ENCODE measurements around the gene TMBIM1.

Gene TMBIM1

DNA sequence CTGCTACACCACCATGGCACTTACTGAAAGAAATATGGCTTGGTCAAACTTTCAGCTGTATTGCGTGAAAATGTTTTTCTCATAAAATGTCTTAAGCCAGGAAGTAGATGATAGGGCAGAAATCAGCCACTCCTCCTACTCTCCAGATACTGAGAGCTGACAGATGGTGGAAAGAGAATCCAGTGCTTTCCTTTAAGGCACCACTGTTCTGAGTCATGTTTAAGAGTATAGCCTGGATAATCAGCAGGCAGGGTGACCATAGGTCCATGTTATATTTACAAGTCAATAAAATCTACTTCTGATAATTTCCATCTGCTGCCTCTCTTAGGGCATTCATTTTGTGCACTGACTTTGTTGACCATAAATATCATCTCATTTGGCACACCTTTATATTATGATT, 53.4 kb downstream of the TMBIM1 start:
- Histone ChIP-seq H3K27ac (ENCODE audit: low read depth, low read length) (no peak overlapping the region), H3K9me2 (replicated peaks; ENCODE audit: control insufficient read depth, low read length) (no peaks in the 10 kb centered on the region), H3K4me3 (ENCODE audit: low read length) (no peak overlapping the region), H4K20me1 (ENCODE audit: control insufficient read depth, insufficient read depth, low read depth, low read length) (no peaks in the 10 kb centered on the region), H3F3A (ENCODE audit: control insufficient read depth, insufficient read depth) (no peaks in the 10 kb centered on the region; the same call in 1 of the 2 replicates), H3K9me3 (ENCODE audit: control insufficient read depth, insufficient read depth, low read length) (no peaks in the 10 kb centered on the region), H3K4me1 (ENCODE audit: control insufficient read depth, low read length) (no peaks in the 10 kb centered on the region), H3K4me2 (ENCODE audit: low read length) (no peak overlapping the region), H3K79me2 (ENCODE audit: control insufficient read depth, low read length) (peaks cover 12% of the 10 kb centered on the region; the same call in 1 of the 2 replicates), H3K36me3 (ENCODE audit: control insufficient read depth, low read length) (peaks cover 96% of the 10 kb centered on the region), H3K27me3 (ENCODE audit: control insufficient read depth, low read length) (no peaks in the 10 kb centered on the region)
- TF ChIP-seq, protein P1, sequence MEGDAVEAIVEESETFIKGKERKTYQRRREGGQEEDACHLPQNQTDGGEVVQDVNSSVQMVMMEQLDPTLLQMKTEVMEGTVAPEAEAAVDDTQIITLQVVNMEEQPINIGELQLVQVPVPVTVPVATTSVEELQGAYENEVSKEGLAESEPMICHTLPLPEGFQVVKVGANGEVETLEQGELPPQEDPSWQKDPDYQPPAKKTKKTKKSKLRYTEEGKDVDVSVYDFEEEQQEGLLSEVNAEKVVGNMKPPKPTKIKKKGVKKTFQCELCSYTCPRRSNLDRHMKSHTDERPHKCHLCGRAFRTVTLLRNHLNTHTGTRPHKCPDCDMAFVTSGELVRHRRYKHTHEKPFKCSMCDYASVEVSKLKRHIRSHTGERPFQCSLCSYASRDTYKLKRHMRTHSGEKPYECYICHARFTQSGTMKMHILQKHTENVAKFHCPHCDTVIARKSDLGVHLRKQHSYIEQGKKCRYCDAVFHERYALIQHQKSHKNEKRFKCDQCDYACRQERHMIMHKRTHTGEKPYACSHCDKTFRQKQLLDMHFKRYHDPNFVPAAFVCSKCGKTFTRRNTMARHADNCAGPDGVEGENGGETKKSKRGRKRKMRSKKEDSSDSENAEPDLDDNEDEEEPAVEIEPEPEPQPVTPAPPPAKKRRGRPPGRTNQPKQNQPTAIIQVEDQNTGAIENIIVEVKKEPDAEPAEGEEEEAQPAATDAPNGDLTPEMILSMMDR (IDR thresholded peaks at IDR 0.05; ENCODE audit: low read depth, low read length, poor library complexity, severe bottlenecking), result no peak
- TF ChIP-seq EZH2phosphoT487 (IDR thresholded peaks at IDR 0.05; ENCODE audit: borderline replicate concordance, low read length), result no peak

GRCh38 chr2:218236829-218237228, 55.5 kb downstream of the TMBIM1 start:
- Histone ChIP-seq H3K9me2 (replicated peaks; ENCODE audit: control insufficient read depth, low read length) (no peaks in the 10 kb centered on the region), H3K36me3 (ENCODE audit: control insufficient read depth, low read length) (peaks cover 89% of the 10 kb centered on the region), H3K27ac (ENCODE audit: low read depth, low read length) (no peak overlapping the region), H3K4me1 (ENCODE audit: control insufficient read depth, low read length) (no peaks in the 10 kb centered on the region), H3K4me3 (ENCODE audit: low read length) (no peak overlapping the region), H3K27me3 (ENCODE audit: control insufficient read depth, low read length) (no peaks in the 10 kb centered on the region), H3K4me2 (ENCODE audit: low read length) (no peak overlapping the region), H3F3A (ENCODE audit: control insufficient read depth, insufficient read depth) (no peaks in the 10 kb centered on the region; the same call in 1 of the 2 replicates), H3K9me3 (ENCODE audit: control insufficient read depth, insufficient read depth, low read length) (no peaks in the 10 kb centered on the region), H3K79me2 (ENCODE audit: control insufficient read depth, low read length) (peaks cover 13% of the 10 kb centered on the region), H4K20me1 (ENCODE audit: control insufficient read depth, insufficient read depth, low read depth, low read length) (no peaks in the 10 kb centered on the region)
- no peak for TF ChIP-seq EZH2phosphoT487 (IDR thresholded peaks at IDR 0.05; ENCODE audit: borderline replicate concordance, low read length)
- TF ChIP-seq, protein P1 (IDR thresholded peaks at IDR 0.05; ENCODE audit: low read depth, low read length, poor library complexity, severe bottlenecking), result no peak

- Histone ChIP-seq H3K36me3 (ENCODE audit: control insufficient read depth, low read length) (peaks cover 90% of the 10 kb centered on the region), H4K20me1 (ENCODE audit: control insufficient read depth, insufficient read depth, low read depth, low read length) (0 out of 2 replicates have a peak, but pooled peaks cover 3% of the 10 kb centered on the region), H3K9me2 (replicated peaks; ENCODE audit: control insufficient read depth, low read length) (no peaks in the 10 kb centered on the region), H3K4me1 (ENCODE audit: control insufficient read depth, low read length) (peaks cover 7% of the 10 kb centered on the region), H3K4me3 (ENCODE audit: low read length) (no peak overlapping the region), H3K27me3 (ENCODE audit: control insufficient read depth, low read length) (no peaks in the 10 kb centered on the region), H3K9me3 (ENCODE audit: control insufficient read depth, insufficient read depth, low read length) (no peaks in the 10 kb centered on the region), H3K4me2 (ENCODE audit: low read length) (no peak overlapping the region), H3K79me2 (ENCODE audit: control insufficient read depth, low read length) (peaks cover 25% of the 10 kb centered on the region), H3K27ac (ENCODE audit: low read depth, low read length) (no peak overlapping the region), H3F3A (ENCODE audit: control insufficient read depth, insufficient read depth) (peaks cover 3% of the 10 kb centered on the region; the same call in 1 of the 2 replicates)
- TF ChIP-seq, protein P1 (IDR thresholded peaks at IDR 0.05; ENCODE audit: low read depth, low read length, poor library complexity, severe bottlenecking), result no peak
- TF ChIP-seq EZH2phosphoT487 (IDR thresholded peaks at IDR 0.05; ENCODE audit: borderline replicate concordance, low read length), result no peak
Observed at GRCh38 chr2:218235017-218235416, 57.3 kb downstream of the TMBIM1 start.
